Right atrium auricular region (tissue), 2 donors: Measurements from ENCODE around the gene EML3. TPM values are rescaled to one million over a fixed set of nuclear protein-coding genes. Genes with fewer than 3 reads are reported as not detected.

Source experiments
- DNase-seq: peaks from one replicate; pipeline ENCODE4 v3.0.0-alpha.2; 2019; ENCODE audit warnings: low spot score
- H3K27ac ChIP-seq, 2 donors: fragments of 200-600 bp; sonication (generic); 1 replicate in 1 of 2; 2 replicates in 1 of 2; pipeline ENCODE4 v1.5.1; 2016 to 2019
- H3K27me3 ChIP-seq, 2 donors: fragments of 200-600 bp; sonication (generic); one replicate each; pipeline versions ENCODE4 v1.5.1 to v1.6.0; 2017 to 2019
- H3K36me3 ChIP-seq: fragments of 200-600 bp; sonication (generic); one replicate; pipeline ENCODE4 v1.5.1; 2016
- H3K4me1 ChIP-seq, 2 donors: fragments of 200-600 bp; sonication (generic); one replicate each; pipeline versions ENCODE4 v1.5.1 to v1.6.0; 2017 to 2019
- H3K4me3 ChIP-seq, 2 donors: fragments of 200-600 bp; sonication (generic); 1 replicate in 1 of 2; 2 replicates in 1 of 2; pipeline ENCODE4 v1.5.1; 2017 to 2019; ENCODE audit warnings: mild to moderate bottlenecking in 1 of 2, moderate library complexity in 1 of 2
- H3K9me3 ChIP-seq, 2 donors: fragments of 200-600 bp; sonication (generic); one replicate each; pipeline ENCODE4 v1.5.1; 2019
- CTCF ChIP-seq, 2 donors: fragments of 200-600 bp; sonication (generic); IDR thresholded peaks; one replicate each; pipeline ENCODE4 v1.5.1; 2019; ENCODE audit warnings: antibody characterized with exemption in 2 of 2
- microRNA-seq, 2 donors: library from miRNA; unstranded; fragments of <30 nt; microRNA quantifications; one replicate each; pipeline ENCODE4, GENCODE V29; 2016 to 2017; ENCODE audit warnings: borderline number of aligned reads in 2 of 2, borderline replicate concordance in 1 of 2
- total RNA-seq, 2 donors: library from RNA; depleted of rRNA; stranded (reverse); fragments of >200 nt; gene quantifications; one replicate each; pipeline ENCODE4 v1.1.0, GENCODE V29; 2016

The EML3 gene
- total RNA-seq, 2 donors from 2014 or later, result 15.8 to 21.3 TPM

DNA sequence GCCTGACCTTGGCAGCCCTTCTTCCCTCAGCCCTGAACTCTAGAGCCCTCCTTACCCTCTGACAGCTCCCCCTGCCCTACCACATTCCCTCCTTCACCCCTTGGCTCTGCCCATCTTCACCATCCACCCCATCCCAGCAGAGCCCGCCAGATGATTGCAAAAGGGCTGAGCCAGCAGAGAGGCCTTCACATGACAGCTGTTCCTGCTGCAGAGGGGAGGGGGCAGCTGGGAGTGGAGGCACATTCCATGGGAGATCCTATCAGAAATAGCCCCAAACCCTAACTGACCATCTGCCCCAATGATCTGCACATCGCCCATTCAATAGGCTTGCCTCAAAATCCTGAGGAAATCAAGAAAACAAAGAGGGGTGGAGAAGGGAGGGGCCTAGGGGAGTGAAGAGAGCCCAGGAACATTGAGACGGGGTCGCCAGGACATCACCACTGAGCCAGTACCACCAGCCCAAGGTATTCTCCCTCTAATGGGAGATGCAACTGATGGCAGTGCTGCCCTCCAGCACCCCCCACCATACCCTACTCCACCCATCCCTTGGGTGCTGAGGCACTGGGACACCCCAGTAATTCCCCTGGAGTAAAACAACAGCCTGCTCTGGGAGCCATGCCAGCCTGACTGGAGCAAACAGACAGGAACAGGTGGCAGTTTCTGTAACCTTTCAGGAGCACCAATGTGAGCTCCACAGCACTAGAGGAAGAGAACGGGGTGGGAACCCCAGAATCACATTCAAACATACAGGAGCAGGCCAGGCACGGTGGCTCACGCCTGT, 58.0 kb downstream of the EML3 start:
- Histone ChIP-seq H3K4me1 (peaks cover 0 to 81% of the 10 kb centered on the region in 2 donors), H3K27ac (peak overlapping the region; percentile 90 to 95), H3K4me3 (no peak overlapping the region), H3K36me3 (peaks cover 16% of the 10 kb centered on the region), H3K9me3 (no peaks in the 10 kb centered on the region), H3K27me3 (no peaks in the 10 kb centered on the region)
- TF ChIP-seq CTCF (IDR thresholded peaks at IDR 0.05), result no peak
- no peak for DNase-seq

DNA sequence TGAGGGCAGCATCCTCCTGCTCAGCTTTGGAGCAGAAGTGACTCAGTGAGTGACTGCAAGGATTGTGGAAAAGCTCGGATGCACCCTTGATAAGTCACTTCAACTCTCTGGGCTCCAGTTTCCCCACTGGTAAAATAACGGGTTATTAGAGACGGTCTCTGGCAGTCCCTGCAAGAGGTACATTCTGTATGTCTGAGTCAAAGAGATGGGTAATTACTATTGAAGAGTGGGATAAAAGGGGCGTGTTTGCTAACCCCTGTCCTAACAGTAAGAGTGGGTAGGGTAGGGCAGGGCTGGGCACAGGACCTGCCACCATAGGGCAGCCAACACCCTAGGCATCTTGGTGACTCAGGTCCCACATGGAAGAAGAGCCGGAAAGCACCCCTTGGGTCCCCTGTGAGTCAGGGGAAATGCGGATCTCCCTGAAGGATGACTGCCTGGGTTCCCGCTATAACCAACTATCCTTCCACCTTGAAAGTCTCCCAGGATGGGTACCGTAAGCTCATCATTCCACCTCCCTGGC, 58.7 kb downstream of the EML3 start:
- no peaks in the 10 kb centered on the region for H3K27me3 ChIP-seq
- no peaks in the 10 kb centered on the region for H3K9me3 ChIP-seq
- TF ChIP-seq CTCF (IDR thresholded peaks at IDR 0.05), result no peak
- no peak for DNase-seq
- peaks cover 10% of the 10 kb centered on the region for H3K36me3 ChIP-seq
- peak overlapping the region in 1 of 2 donors; percentile 32 for H3K4me3 ChIP-seq
- peaks cover 0 to 87% of the 10 kb centered on the region in 2 donors for H3K4me1 ChIP-seq
- H3K27ac ChIP-seq, result peak overlapping the region; percentile 90 to 95

- Histone ChIP-seq H3K27ac (peak overlapping the region; percentile 90 to 95), H3K9me3 (no peaks in the 10 kb centered on the region), H3K27me3 (no peaks in the 10 kb centered on the region), H3K4me3 (peak overlapping the region; percentile 7 to 32), H3K4me1 (peaks cover 0 to 93% of the 10 kb centered on the region in 2 donors), H3K36me3 (peaks cover 3% of the 10 kb centered on the region)
- no peak for TF ChIP-seq CTCF (IDR thresholded peaks at IDR 0.05)
- DNase-seq, result peak; percentile 94
These were observed 59.3 kb downstream of the EML3 start for GRCh38 chr11:62553080-62553838.

DNA sequence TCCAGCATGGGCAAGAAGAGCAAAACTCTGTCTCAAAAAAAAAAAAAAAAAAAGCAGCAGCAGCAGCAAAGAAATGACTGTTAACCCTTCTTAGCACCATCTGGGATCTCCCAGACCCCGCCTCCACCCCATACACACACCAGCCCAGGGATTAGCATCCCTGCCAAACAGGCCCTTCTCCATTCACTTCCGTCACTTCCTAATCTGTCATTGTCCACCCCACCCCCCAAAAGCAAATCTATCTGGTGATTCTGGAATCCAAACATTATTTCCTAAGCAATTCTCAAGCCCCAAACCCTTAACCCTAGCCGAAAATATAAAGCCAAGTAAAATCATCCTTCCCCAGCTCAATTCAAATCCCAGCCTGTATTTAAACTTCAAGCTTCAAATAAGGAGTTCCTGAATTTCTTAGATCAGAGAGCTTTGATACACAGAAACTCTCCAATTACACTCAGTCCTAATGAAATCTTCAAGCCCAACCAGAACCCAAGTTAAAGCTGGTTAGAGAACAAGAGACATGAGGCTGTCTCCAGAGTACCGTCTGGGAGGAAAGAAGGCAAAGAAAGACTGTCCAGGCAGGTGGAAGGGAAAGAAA, 60.0 kb downstream of the EML3 start:
- H3K9me3 ChIP-seq, result no peaks in the 10 kb centered on the region
- H3K36me3 ChIP-seq, result no peaks in the 10 kb centered on the region
- no peak for DNase-seq
- H3K27me3 ChIP-seq, result no peaks in the 10 kb centered on the region
- peaks cover 0 to 98% of the 10 kb centered on the region in 2 donors for H3K4me1 ChIP-seq
- TF ChIP-seq CTCF (IDR thresholded peaks at IDR 0.05), result no peak
- H3K4me3 ChIP-seq, result peak overlapping the region; percentile 7 to 32
- peak overlapping the region; percentile 90 to 95 for H3K27ac ChIP-seq

Small RNA genes within 50 kb of the gene (microRNA-seq; reads per million reads assigned to microRNA genes)
- gene MIR6747, result 0.71 to 2.1 reads per million in 2 donors

Other genes with a start within 250 kb of the EML3 start
- not detected for gene SCGB1A1, start 193.7 kb downstream of the EML3 start, total RNA-seq
- gene AHNAK, start 66.0 kb downstream of the EML3 start, total RNA-seq, result 100 to 1,000 TPM; 270 to 441 TPM
- gene EEF1G, start 38.9 kb downstream of the EML3 start, total RNA-seq, result 1,000 to 10,000 TPM in 1 of 2 donors, 100 to 1,000 TPM in 1; 707 to 1,175 TPM
- gene TUT1, start 21.3 kb downstream of the EML3 start, total RNA-seq, result 1 to 10 TPM; 5.4 to 5.7 TPM
- 10 to 100 TPM; 30.0 to 40.5 TPM for gene MTA2, start 10.9 kb downstream of the EML3 start, total RNA-seq
- 1 to 10 TPM; 3.2 to 5.3 TPM for gene ROM1, start 482 bp upstream of the EML3 start, total RNA-seq
- 10 to 100 TPM; 12.7 to 14.0 TPM for gene B3GAT3, start 9.2 kb upstream of the EML3 start, total RNA-seq
- 10 to 100 TPM; 71.8 to 78.0 TPM for gene GANAB, start 33.8 kb upstream of the EML3 start, total RNA-seq
- 10 to 100 TPM; 12.1 to 19.8 TPM for gene INTS5, start 40.5 kb upstream of the EML3 start, total RNA-seq
- gene C11orf98, start 52.4 kb upstream of the EML3 start, total RNA-seq, result 10 to 100 TPM; 40.1 to 44.0 TPM
- gene CSKMT, start 52.5 kb upstream of the EML3 start, total RNA-seq, result 1 to 10 TPM in 1 of 2 donors, under 1 TPM in 1; 0.41 to 3.7 TPM
- 1 to 10 TPM; 5.0 to 8.7 TPM for gene UQCC3, start 58.9 kb upstream of the EML3 start, total RNA-seq
- 1 to 10 TPM; 2.3 to 2.4 TPM for gene LBHD1, start 59.5 kb upstream of the EML3 start, total RNA-seq
- 100 to 1,000 TPM in 1 of 2 donors, 10 to 100 TPM in 1; 77.4 to 116 TPM for gene UBXN1, start 66.3 kb upstream of the EML3 start, total RNA-seq
- 1 to 10 TPM; 1.5 to 3.0 TPM for gene LRRN4CL, start 76.8 kb upstream of the EML3 start, total RNA-seq
- 10 to 100 TPM; 18.6 to 23.0 TPM for gene BSCL2, start 94.6 kb upstream of the EML3 start, total RNA-seq
- not detected for gene GNG3, start 94.9 kb upstream of the EML3 start, total RNA-seq
- 10 to 100 TPM; 12.2 to 15.6 TPM for gene HNRNPUL2, start 114.7 kb upstream of the EML3 start, total RNA-seq
- 10 to 100 TPM in 1 of 2 donors, 1 to 10 TPM in 1; 9.6 to 11.4 TPM for gene TTC9C, start 115.7 kb upstream of the EML3 start, total RNA-seq
- gene ZBTB3, start 141.4 kb upstream of the EML3 start, total RNA-seq, result 1 to 10 TPM; 5.1 to 7.8 TPM
- 10 to 100 TPM; 32.9 to 34.8 TPM for gene POLR2G, start 148.8 kb upstream of the EML3 start, total RNA-seq
- gene TAF6L, start 158.6 kb upstream of the EML3 start, total RNA-seq, result 1 to 10 TPM; 5.8 to 9.5 TPM
- gene TMEM179B, start 174.6 kb upstream of the EML3 start, total RNA-seq, result 10 to 100 TPM; 42.5 to 44.8 TPM
- gene TMEM223, start 179.2 kb upstream of the EML3 start, total RNA-seq, result 10 to 100 TPM; 27.7 TPM
- gene NXF1, start 192.7 kb upstream of the EML3 start, total RNA-seq, result 10 to 100 TPM; 33.9 to 35.9 TPM
- 10 to 100 TPM; 15.2 to 24.7 TPM for gene STX5, start 219.3 kb upstream of the EML3 start, total RNA-seq
- not detected for gene TEX54, start 220.1 kb upstream of the EML3 start, total RNA-seq
- 10 to 100 TPM; 17.8 to 26.8 TPM for gene WDR74, start 226.8 kb upstream of the EML3 start, total RNA-seq